Activated CD4-positive, alpha-beta T cell treated with anti-CD3 and anti-CD28 coated beads for 36 hours (primary cell): ENCODE results near the gene MVK. TPM values are rescaled to one million over a fixed set of nuclear protein-coding genes. Genes with fewer than 3 reads are reported as not detected.

Source experiments
- ATAC-seq: fragments of 200-7000 bp; cut with Tn5 transposase; one replicate; pipeline ENCODE4 v1.10.0; 2021; ENCODE audit warnings: mild to moderate bottlenecking, moderate library complexity
- CTCF ChIA-PET: fragments of 350-600 bp; sonication (Branson Sonifier 250); formaldehyde crosslinking; loops from one replicate; lab custom pipeline; 2021; ENCODE audit warnings: antibody characterized with exemption; lab: Charles Lee
- POLR2A ChIA-PET: fragments of 350-600 bp; sonication (Branson Sonifier 250); formaldehyde crosslinking; loops from one replicate; lab custom pipeline; 2021; ENCODE audit warnings: antibody characterized with exemption, inconsistent platforms; lab: Charles Lee
- DNase-seq: peaks from one replicate; pipeline ENCODE4 v3.0.0-alpha.2; 2020
- H3K27ac Mint-ChIP-seq: one replicate; pipeline ENCODE4 v1.8.0; 2021; ENCODE audit warnings: mixed read lengths
- H3K27me3 Mint-ChIP-seq: one replicate; pipeline ENCODE4 v1.8.0; 2021; ENCODE audit warnings: mixed read lengths
- H3K36me3 Mint-ChIP-seq: one replicate; pipeline ENCODE4 v1.8.0; 2021; ENCODE audit warnings: low read depth, mixed read lengths
- H3K4me1 Mint-ChIP-seq: one replicate; pipeline ENCODE4 v1.8.0; 2021; ENCODE audit warnings: mixed read lengths
- H3K4me3 Mint-ChIP-seq: one replicate; pipeline ENCODE4 v1.8.0; 2021; ENCODE audit warnings: mild to moderate bottlenecking, moderate library complexity, mixed read lengths
- H3K9me3 Mint-ChIP-seq: one replicate; pipeline ENCODE4 v1.8.0; 2021; ENCODE audit warnings: low read depth, mixed read lengths
- intact Hi-C, 2 experiments: fragments of 100-400 bp; cut with DNase I in 1 of 2; cut with micrococcal nuclease in 1 of 2; formaldehyde crosslinking; loops; one replicate each; pipeline versions ENCODE4 v1.14.2 to v1.15.1; 2022 to 2024; cut with DNase I, micrococcal nuclease
- total RNA-seq, 2 experiments: library from RNA; stranded (reverse); gene quantifications; one replicate each; pipeline ENCODE4 v1.2.3, GENCODE V29; 2021

The MVK gene
- total RNA-seq, result 10 to 100 TPM; 17.8 to 18.7 TPM

DNA sequence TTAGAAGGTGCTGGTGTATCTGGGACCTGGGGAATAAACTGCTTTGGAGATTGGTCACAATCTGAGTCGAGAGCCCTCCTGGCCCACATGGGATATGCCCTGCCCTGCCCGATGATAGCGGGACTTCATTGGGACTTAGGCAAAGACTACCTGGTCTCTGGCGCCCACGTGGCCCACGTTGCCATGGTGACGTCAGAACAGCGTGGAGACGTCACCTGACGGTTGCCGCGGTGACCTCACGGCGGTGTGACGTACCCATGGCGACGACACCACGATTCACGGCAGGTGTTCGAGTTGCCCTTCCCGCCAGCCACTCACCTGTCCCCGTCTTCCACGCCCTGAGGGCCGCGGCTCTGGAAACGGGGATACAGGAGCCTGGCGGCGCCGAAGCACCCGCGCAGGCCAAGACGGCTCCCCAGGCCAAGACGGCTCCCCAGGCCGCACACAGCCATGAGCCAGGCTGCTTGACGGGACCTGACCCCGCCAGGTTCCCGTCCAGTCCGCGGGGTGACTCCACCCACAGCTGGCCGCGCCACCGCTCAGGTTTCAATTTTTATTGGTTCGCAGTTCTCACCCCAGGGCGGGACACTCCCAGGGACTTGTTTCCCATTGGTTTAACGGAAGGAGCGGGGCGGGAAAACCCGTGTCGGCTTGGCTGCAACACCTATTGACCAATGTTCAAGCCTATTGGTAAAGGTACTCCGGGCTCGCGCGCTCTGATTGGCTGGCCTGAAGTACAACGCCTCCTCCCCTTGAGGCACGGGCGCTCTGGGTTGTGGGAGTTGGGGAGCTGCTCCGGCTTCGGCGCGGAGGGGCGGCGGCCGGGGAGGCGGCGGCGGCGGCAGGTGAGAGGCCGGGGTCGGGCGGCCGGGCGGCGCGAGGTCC is at the start of gene MVK, which contains the start of gene MMAB:
MVK (plus strand) TSS at position 766 of the 885 bp plus-strand sequence. CDS start 1,029 bp downstream, outside the sequence.
MMAB (minus strand) TSS at position 476 of the 885 bp plus-strand sequence; CDS start at position 452, 24 bp downstream.
- H3K9me3 Mint-ChIP-seq, result no peaks in the 10 kb centered on the region
- H3K4me1 Mint-ChIP-seq, result peaks cover 23% of the 10 kb centered on the region
- peak; percentile 97 for ATAC-seq
- H3K27me3 Mint-ChIP-seq, result no peaks in the 10 kb centered on the region
- H3K36me3 Mint-ChIP-seq, result peaks cover 22% of the 10 kb centered on the region
- CTCF ChIA-PET, result interaction anchor here (0.6 to 1.7 kb wide), 6 partner anchors 24 to 200 kb away, joined by 3 to 15 read pairs (median 4); partner anchors contain the start of gene FAM222A
- peak; percentile 99 for DNase-seq
- intact Hi-C loops, result loop anchor here (1.0 to 10.0 kb wide), 18 partner anchors 96 to 1058 kb away; partner anchors contain the start of genes FAM222A (in 2 of the 2), KCTD10 (in 2 of the 2), SART3 (in 2 of the 2) and UBE3B (in 2 of the 2)
- H3K4me3 Mint-ChIP-seq, result peak within 1 kb of the TSS; percentile 90
- H3K27ac Mint-ChIP-seq, result peak within 1 kb of the TSS; percentile 96
- POLR2A ChIA-PET, result interaction anchor here (0.5 to 0.9 kb wide), 2 partner anchors 17 to 218 kb away, joined by 3 to 4 read pairs; no protein-coding TSS in a partner anchor

GRCh38 chr12:109524466-109525278 is 48.9 kb upstream of the MVK start:
- Mint-ChIP-seq H3K27me3 (no peaks in the 10 kb centered on the region), H3K4me3 (no peak overlapping the region), H3K4me1 (no peaks in the 10 kb centered on the region), H3K36me3 (peaks cover 23% of the 10 kb centered on the region), H3K27ac (no peak overlapping the region), H3K9me3 (no peaks in the 10 kb centered on the region)
- ChIA-PET POLR2A (no interaction called here), CTCF (interaction anchor here (0.6 to 1.5 kb wide), 4 partner anchors 8 to 733 kb away, joined by 3 to 5 read pairs (median 4); no protein-coding TSS in a partner anchor)
- intact Hi-C loops, result no loop called here
- DNase-seq (no peak), ATAC-seq (no peak)

DNA sequence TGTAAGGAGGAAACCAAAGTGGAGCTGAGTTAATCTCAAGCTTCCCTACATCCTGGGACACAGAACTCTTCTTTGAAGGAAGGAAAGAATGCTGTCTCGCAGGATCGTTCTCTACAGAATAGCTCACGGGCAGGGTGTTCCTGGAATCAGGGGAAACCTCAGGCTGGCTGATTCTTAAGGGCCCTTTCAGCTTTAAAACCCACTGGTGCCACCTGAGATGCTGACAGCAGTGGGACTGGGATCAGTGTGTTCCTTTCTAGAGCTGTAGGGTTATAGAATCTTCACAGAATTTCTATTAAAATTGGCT is 48.4 kb upstream of the MVK start:
- no peak for ATAC-seq
- peaks cover 25% of the 10 kb centered on the region for H3K36me3 Mint-ChIP-seq
- H3K27ac Mint-ChIP-seq, result no peak overlapping the region
- CTCF ChIA-PET, result interaction anchor here (0.7 kb wide), 1 partner anchor 8 kb away, joined by 3 read pairs; no protein-coding TSS in a partner anchor
- no peaks in the 10 kb centered on the region for H3K9me3 Mint-ChIP-seq
- no peak overlapping the region for H3K4me3 Mint-ChIP-seq
- POLR2A ChIA-PET, result no interaction called here
- intact Hi-C loops, result no loop called here
- H3K4me1 Mint-ChIP-seq, result no peaks in the 10 kb centered on the region
- no peak for DNase-seq
- H3K27me3 Mint-ChIP-seq, result no peaks in the 10 kb centered on the region

DNA sequence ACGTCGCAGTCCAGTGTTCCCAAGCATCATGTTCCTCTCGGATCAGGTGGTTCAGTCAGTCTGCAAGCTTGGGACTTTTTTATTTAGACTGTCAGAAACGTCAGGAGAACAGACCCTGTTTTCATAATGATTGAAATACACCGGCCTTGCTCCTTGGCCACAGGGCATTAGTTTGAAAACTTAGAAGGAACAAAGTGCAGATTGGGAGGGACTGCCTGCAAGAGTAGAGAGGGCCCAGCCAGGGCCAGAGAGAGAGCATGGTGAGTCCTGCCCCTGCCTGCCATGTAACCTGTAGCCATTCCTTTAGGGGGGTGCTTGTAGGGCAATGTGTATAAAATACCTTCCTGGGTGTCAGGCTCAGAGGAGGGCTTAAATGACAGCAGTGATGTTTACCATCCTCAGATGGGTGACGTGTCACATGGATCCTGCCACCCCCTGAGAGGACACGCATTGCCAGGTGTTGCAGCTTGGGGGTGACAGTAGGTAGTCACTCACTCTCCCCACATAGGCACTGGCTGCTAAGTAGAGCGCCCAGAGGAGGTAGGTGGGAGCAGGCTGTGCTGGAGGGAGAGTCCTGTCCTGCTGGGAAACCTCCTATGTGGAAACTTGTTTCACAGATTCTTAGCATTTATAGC is 46.0 kb upstream of the MVK start:
- intact Hi-C loops, result no loop called here
- no peaks in the 10 kb centered on the region for H3K9me3 Mint-ChIP-seq
- no peak overlapping the region for H3K27ac Mint-ChIP-seq
- H3K4me3 Mint-ChIP-seq, result no peak overlapping the region
- CTCF ChIA-PET, result no interaction called here
- POLR2A ChIA-PET, result no interaction called here
- DNase-seq (no peak), ATAC-seq (no peak)
- H3K4me1 Mint-ChIP-seq, result no peaks in the 10 kb centered on the region
- H3K36me3 Mint-ChIP-seq, result peaks cover 13% of the 10 kb centered on the region
- H3K27me3 Mint-ChIP-seq, result no peaks in the 10 kb centered on the region

- no peak for DNase-seq
- no peaks in the 10 kb centered on the region for H3K27me3 Mint-ChIP-seq
- no peak for ATAC-seq
- intact Hi-C loops, result no loop called here
- peaks cover 16% of the 10 kb centered on the region for H3K36me3 Mint-ChIP-seq
- no peaks in the 10 kb centered on the region for H3K4me1 Mint-ChIP-seq
- CTCF ChIA-PET, result no interaction called here
- no peak overlapping the region for H3K4me3 Mint-ChIP-seq
- POLR2A ChIA-PET, result no interaction called here
- H3K9me3 Mint-ChIP-seq, result no peaks in the 10 kb centered on the region
- no peak overlapping the region for H3K27ac Mint-ChIP-seq
Observed at GRCh38 chr12:109529691-109530640, 43.6 kb upstream of the MVK start.

- Mint-ChIP-seq H3K4me1 (no peaks in the 10 kb centered on the region), H3K4me3 (no peak overlapping the region), H3K27me3 (no peaks in the 10 kb centered on the region), H3K27ac (no peak overlapping the region), H3K9me3 (no peaks in the 10 kb centered on the region), H3K36me3 (peaks cover 12% of the 10 kb centered on the region)
- POLR2A ChIA-PET, result no interaction called here
- intact Hi-C loops, result no loop called here
- DNase-seq, result no peak
- no peak for ATAC-seq
- CTCF ChIA-PET, result interaction anchor here (0.8 to 0.9 kb wide), 2 partner anchors 15 to 137 kb away, joined by 3 to 4 read pairs; no protein-coding TSS in a partner anchor
Observed at GRCh38 chr12:109531411-109531810, 42.2 kb upstream of the MVK start.

GRCh38 chr12:109532721-109533486 is 40.7 kb upstream of the MVK start:
- Mint-ChIP-seq H3K4me3 (no peak overlapping the region), H3K9me3 (no peaks in the 10 kb centered on the region), H3K27me3 (no peaks in the 10 kb centered on the region), H3K27ac (no peak overlapping the region), H3K36me3 (peaks cover 12% of the 10 kb centered on the region), H3K4me1 (no peaks in the 10 kb centered on the region)
- POLR2A ChIA-PET, result no interaction called here
- CTCF ChIA-PET, result no interaction called here
- DNase-seq (no peak), ATAC-seq (no peak)
- intact Hi-C loops, result no loop called here

- H3K27ac Mint-ChIP-seq, result no peak overlapping the region
- H3K27me3 Mint-ChIP-seq, result no peaks in the 10 kb centered on the region
- intact Hi-C loops, result no loop called here
- POLR2A ChIA-PET, result no interaction called here
- ATAC-seq (no peak), DNase-seq (no peak)
- H3K4me3 Mint-ChIP-seq, result no peak overlapping the region
- H3K9me3 Mint-ChIP-seq, result no peaks in the 10 kb centered on the region
- no peaks in the 10 kb centered on the region for H3K4me1 Mint-ChIP-seq
- peaks cover 12% of the 10 kb centered on the region for H3K36me3 Mint-ChIP-seq
- CTCF ChIA-PET, result no interaction called here
Observed at GRCh38 chr12:109533487-109533740, 40.2 kb upstream of the MVK start.

DNA sequence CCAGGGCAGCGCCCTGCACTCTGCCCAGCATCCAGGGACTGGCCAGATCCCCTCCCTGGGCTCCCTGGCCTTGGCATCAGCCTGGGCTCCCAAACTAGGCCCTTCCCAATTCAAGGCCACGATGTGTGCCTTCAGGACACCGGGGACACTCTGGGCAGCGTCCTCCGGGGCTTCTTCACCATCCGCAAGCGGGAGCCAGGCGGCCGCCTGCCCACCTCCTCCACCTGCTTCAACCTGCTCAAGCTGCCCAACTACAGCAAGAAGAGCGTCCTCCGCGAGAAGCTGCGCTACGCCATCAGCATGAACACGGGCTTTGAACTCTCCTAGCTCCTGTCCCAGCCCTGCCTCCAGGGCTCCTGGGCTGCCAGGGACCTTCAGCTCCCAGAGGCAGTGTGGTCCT is 39.1 kb upstream of the MVK start:
- intact Hi-C loops, result no loop called here
- Mint-ChIP-seq H3K27ac (no peak overlapping the region), H3K4me1 (no peaks in the 10 kb centered on the region), H3K36me3 (peaks cover 11% of the 10 kb centered on the region), H3K9me3 (no peaks in the 10 kb centered on the region), H3K27me3 (no peaks in the 10 kb centered on the region), H3K4me3 (no peak overlapping the region)
- ATAC-seq (no peak), DNase-seq (no peak)
- ChIA-PET CTCF (interaction anchor here (1.0 kb wide), 2 partner anchors 64 to 104 kb away, joined by 3 to 5 read pairs; no protein-coding TSS in a partner anchor), POLR2A (no interaction called here)
